ENCODE data around the gene KCNJ12.

GRCh38 chr17:21368545-21369246 lies 7.5 kb upstream of the KCNJ12 start:
- no peak for TF ChIP-seq E2F1 (CRISPR knock-in tag; IDR thresholded peaks at IDR 0.05)
- TF ChIP-seq ZNF121 (CRISPR knock-in tag; IDR thresholded peaks at IDR 0.05), result no peak
- TF ChIP-seq CTCF (IDR thresholded peaks at IDR 0.05), result no peak
- no peak for TF ChIP-seq IRF1 (CRISPR knock-in tag; IDR thresholded peaks at IDR 0.05)
- TF ChIP-seq ERG (CRISPR knock-in tag; IDR thresholded peaks at IDR 0.05), result no peak
